ENCODE results near the gene VAT1. TPM values are rescaled to one million over a fixed set of nuclear protein-coding genes. Genes with fewer than 3 reads are reported as not detected.
"Not testable (repeated sequence)": the region's sequence is repeated elsewhere in the genome, so short reads cannot be mapped to it uniquely, and the experiment has no call there.

The VAT1 gene
- total and polyA plus RNA-seq, 2 of the 13 experiments (the other 11 are each of a cell fraction or from before 2014, with no cell fraction given): 143 to 205 TPM

- TF ChIP-seq PATZ1 (CRISPR knock-in tag; IDR thresholded peaks at IDR 0.05) (0 out of 2 replicates have a peak, but pooled peaks have one; percentile 56), HOXA3 (CRISPR knock-in tag; IDR thresholded peaks at IDR 0.05) (peak; percentile 21; the same call in 1 of the 2 replicates), SOX5 (CRISPR knock-in tag; IDR thresholded peaks at IDR 0.05; ENCODE audit: borderline replicate concordance) (0 out of 2 replicates have a peak, but pooled peaks have one; percentile 23), SOX13 (CRISPR knock-in tag; conservative IDR thresholded peaks at IDR 0.05 in 1 of 2, IDR thresholded peaks at IDR 0.05 in 1 of 2) (peak in 1 of 2 experiments; percentile 42; a peak in 1 of 4 replicates), ELF3 (CRISPR knock-in tag; IDR thresholded peaks at IDR 0.05) (peak; percentile 41; the same call in 1 of the 2 replicates), ARID5B (CRISPR knock-in tag; IDR thresholded peaks at IDR 0.05) (peak; percentile 22; the same call in 1 of the 2 replicates), SP5 (CRISPR knock-in tag; IDR thresholded peaks at IDR 0.05; ENCODE audit: borderline replicate concordance, low read depth) (0 out of 2 replicates have a peak, but pooled peaks have one; percentile 23), CEBPG (CRISPR knock-in tag; IDR thresholded peaks at IDR 0.05) (peak; percentile 58)
- intact Hi-C loops (cut with micrococcal nuclease; ENCODE audit: unreplicated experiment); FAIRE-seq; H3K9ac ChIP-seq (ENCODE audit: insufficient read depth, low read depth, low read length); CTCF ChIA-PET (ENCODE audit: low intra/inter-chr PET ratio, low total read pairs); H3K4me2 ChIP-seq (ENCODE audit: low read depth, low read length); H3K27me3 ChIP-seq (ENCODE audit: control insufficient read depth in 1 of 2, insufficient read depth in 2 of 2, low read length in 2 of 2); H2AFZ ChIP-seq (ENCODE audit: low read length); H3K4me3 ChIP-seq (replicated peaks in 1 of 3; ENCODE audit: insufficient read depth in 1 of 3, low read depth in 2 of 3, low read length in 3 of 3); H3K36me3 ChIP-seq (replicated peaks in 1 of 2; ENCODE audit: control insufficient read depth in 1 of 2, insufficient read depth in 2 of 2, low read length in 2 of 2); DNase-seq (ENCODE audit: low spot score); POLR2A ChIA-PET; H3K79me2 ChIP-seq (ENCODE audit: insufficient read depth, low read length); H4K20me1 ChIP-seq (ENCODE audit: insufficient read depth, low read length); in situ Hi-C loops (cut with HindIII; ENCODE audit: extremely low pct_ligation_motif_present, low pct_unique_long_range_greater_than_20kb); BruUV-seq (replicated peaks); H3K9me3 ChIP-seq (ENCODE audit: low read length); ATAC-seq; TF ChIP-seq SOX13 (IDR thresholded peaks at IDR 0.05): not testable (repeated sequence)
- peak overlapping the region; percentile 57 for H3K27ac ChIP-seq (ENCODE audit: extremely low read length, insufficient read depth, low read length)
- 12% methylated on average over 5 of the region's 18 CpGs for WGBS (ENCODE audit: low lambda C conversion rate)
- H3K4me1 ChIP-seq (ENCODE audit: insufficient read depth, low read length): peaks cover 38% of the 10 kb centered on the region
Measured at GRCh38 chr17:42973323-42973722, 48.9 kb downstream of the VAT1 start.
